Right renal pelvis (tissue), 4 donors: Measurements from ENCODE around the gene PPM1M. TPM values are rescaled to one million over a fixed set of nuclear protein-coding genes. Genes with fewer than 3 reads are reported as not detected.

Experiments used
- DNase-seq, 4 donors: peaks; one replicate each; pipeline ENCODE4 v3.0.0-alpha.2; 2013; ENCODE audit warnings: low read depth in 4 of 4, low spot score in 3 of 4, missing footprints in 1 of 4
- polyA plus RNA-seq, 4 donors: library from polyadenylated mRNA; unstranded; fragments of 120-200 nt; gene quantifications; one replicate each; pipeline ENCODE4 v1.2.1, GENCODE V29; 2013; ENCODE audit not compliant: insufficient read length in 4 of 4

Gene PPM1M
- polyA plus RNA-seq, 4 donors = 17.9 to 20.6 (median 20.1) TPM

DNA sequence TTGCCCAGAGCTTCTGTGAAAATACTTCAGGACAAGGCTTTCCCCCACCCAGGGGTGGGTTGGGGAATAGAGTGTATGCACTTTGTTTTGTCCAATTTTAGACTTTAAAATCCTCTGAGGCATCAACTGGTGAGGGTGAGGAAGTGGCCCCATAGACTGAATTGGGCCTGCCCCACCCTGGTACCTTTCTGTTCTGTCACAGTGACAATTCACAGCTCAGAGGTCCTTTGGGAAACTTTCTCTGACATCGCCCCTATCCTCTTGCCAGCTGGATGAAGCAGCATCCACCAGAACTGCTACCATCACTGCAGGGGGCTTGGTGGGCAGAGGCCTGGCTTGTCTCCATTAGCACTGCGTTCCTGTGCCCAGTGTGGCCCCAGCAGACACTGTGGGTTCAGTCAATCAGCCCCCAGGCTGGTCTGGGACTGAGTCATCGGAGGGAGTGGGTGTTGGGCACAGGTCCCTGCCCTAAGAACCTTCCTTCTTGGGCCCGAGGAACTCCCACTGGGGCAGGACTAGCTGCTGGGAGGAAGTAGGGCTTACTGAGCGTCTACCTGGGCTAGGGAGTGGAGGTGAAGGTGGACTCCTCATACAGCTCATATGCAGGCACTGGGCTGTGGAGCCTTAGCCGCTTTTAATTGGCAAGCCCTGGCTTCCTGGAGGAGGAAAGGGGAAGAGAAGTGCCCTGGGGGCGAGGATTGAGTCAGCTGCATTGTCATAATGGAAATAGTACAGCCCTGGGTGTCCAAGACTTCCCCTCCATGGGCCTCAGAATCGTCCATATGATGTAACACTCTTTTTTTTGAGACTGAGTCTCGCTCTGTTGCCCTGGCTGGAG lies 1.5 kb upstream of the PPM1M start:
- DNase-seq = no peak

DNA sequence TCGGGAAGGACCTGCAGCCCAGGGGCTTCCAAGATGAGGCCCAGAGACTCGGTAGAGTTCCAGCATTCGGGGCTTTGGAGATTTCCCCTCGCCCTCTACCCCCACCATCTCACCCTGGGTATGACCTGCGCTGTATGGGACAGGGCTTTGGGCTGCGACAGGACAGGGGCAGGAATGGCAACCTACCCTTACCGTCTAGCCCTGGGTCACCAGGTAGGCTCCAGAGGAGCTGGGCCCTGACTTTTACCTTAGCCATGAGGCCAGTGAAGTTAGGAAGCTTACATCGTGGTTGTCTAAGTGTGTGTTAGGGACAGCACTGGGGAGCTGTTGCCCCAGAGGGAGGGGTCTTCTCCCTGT lies 683 bp downstream of the PPM1M start:
- no peak for DNase-seq

GRCh38 chr3:52246728-52247408 lies 1.3 kb downstream of the PPM1M start:
- DNase-seq = no peak

DNA sequence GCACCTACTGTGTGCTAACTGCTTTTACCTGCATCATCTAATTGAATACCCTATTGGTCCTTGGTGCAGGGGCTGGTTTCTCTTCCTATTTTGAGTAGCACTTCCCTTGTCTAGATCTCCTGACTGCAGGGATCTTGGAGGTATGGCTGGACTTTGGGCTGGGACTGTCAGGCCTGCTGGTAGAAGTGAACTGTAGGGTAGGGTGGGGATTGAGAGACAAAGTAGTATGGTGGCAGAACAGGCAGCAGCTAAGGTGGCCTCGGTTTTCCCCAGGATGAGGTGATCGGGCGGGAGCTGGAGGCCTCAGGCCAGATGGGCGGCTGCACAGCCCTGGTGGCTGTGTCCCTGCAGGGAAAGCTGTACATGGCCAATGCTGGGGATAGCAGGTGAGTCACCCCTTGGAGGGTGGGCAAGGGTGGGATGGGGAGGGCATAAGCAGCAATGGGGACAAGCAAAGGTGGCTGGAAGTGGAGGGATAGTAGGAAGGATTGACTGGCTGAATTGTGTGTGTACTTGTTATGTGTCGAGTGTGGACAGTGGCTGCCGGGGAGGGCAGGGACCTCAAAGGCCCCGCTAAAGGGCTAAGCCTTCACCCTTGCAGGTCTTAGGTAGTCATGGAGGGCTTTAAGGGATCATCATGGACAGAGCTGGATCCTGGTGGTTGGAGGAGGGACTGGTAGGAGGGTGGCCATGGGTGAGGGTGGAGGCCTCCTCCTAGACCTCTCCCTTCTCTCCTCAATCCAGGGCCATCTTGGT lies 2.0 kb downstream of the PPM1M start:
- DNase-seq = no peak

GRCh38 chr3:52248165-52248541 lies 2.6 kb downstream of the PPM1M start:
- no peak for DNase-seq

- DNase-seq = no peak
Measured at GRCh38 chr3:52248816-52249547, 3.4 kb downstream of the PPM1M start.

DNA sequence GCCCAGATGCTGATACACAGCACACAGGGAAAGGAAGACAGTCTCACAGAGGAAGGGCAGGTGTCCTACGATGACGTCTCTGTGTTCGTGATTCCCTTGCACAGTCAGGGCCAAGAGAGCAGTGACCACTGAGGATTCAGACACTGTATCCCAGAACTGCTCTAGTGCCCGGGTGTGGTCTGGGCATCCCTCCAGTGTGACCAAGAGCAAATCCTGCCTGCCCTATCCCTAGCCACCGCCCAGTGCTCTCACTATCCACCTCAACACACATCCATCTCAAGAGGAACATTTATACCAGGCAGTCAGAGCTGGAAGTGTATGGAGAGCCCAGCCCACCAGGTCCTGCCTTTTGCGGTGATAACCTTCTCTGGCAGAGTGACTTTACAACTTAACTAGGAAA lies 4.1 kb downstream of the PPM1M start:
- no peak for DNase-seq

- no peak for DNase-seq
Measured at GRCh38 chr3:52250122-52250521, 4.6 kb downstream of the PPM1M start.

DNA sequence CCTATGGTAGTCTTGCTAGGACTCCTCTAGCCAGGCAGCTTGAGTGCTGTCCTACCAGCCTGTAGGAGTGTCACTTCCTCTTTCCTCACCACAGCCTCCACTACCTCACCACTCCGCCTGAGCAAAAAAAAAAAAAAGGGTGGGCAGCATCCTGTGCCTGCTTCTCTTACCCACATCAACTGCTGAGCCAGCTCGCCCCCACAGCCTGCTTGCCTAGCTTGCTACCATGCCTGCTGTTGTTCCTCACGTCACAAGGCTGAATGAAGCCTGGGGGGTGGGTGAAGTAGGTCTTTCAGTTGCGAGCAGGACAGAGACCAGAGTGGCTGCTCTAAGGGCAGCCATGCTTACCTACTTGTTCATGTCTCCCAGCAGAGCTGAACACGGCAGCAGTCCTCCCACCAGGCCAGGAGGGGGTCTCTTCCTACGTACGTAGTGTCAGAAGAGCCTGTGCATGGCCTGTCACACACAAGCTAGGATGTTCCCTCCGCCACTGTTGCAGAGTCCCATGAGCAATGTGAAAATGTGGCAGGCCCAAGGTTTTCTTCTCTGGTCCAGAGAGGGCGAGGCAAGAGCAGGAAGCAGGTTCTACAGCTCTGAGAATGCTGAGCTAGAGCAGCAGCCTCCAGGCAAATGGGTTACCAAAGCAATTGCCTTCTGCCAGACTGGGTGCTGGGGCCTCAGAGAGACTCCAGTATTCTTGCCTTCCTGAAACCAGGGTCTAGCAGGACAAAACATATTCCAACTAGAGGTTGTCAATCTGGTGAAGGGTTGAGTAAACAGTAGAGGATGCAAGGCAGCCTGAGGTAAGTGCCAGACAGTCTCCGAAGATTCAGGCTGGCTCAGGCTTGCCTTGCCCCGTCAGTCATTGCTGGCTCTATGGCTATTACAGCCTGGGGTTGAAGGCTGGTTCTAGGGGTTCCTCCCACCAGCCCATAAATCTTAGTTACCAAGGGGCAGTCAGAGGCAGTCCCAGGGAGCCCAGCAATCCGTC lies 8.1 kb downstream of the PPM1M start:
- no peak for DNase-seq

DNA sequence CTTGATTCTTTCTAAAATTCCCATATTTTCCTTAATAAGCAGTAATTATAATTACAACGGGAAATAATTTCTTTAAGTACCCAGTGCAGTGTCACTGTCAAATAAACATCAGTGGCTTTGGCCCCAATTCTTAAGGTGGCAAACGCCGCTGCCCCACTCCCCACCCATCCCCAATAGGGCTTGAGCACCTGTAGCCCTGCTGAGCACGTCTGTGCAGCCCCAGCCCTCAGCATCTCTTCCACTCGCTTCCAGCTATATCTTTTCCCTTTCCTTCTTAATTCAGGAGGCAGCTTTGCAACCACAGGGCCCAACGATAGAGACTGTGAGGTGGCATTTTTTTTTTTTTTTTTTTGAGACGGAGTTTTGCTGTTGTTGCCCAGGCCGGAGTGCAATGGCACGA lies 9.0 kb downstream of the PPM1M start:
- DNase-seq = no peak

- no peak for DNase-seq
Measured at GRCh38 chr3:52256159-52256558, 10.6 kb downstream of the PPM1M start.

- no peak for DNase-seq
Measured at GRCh38 chr3:52256622-52257021, 11.1 kb downstream of the PPM1M start.

DNA sequence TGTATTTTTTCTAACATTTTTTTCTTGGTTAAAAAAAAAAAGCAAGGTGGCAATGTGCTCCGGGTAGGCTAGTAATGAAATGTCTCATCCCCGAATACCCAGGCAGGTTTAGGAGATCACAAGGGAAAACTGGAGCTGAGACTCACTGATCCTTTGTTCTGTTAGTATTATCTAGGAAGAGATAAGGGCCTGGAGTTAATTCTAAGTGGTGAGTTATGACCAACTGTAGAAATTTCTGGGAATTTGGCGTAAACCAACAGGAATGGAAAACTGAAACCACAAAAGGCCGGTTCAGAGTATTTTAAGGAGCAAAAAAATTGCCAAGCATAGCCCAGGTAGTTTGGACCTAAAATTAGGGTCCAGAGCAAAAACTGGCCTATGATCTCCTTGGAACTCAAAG lies 12.4 kb downstream of the PPM1M start:
- DNase-seq = no peak

DNA sequence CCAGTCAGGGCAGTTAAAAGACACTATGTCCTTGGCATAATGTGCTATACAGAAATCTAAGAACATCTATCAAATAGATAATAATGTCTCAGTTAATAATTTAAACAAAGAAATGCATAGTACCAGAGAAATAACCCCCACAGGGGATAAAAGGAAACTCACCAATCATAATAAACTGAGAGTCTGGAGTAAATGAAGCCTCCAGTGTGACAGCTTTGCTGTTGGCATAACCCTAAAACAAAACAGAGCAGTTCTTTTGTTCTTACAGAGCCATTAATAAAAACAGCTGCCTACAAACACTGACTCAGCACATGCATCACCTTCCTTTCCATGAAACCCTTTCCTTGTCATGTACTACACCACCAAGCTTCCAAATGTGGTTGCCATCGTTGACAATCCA lies 13.5 kb downstream of the PPM1M start:
- DNase-seq = no peak

- DNase-seq = no peak
Measured at GRCh38 chr3:52259448-52259847, 13.9 kb downstream of the PPM1M start.

- DNase-seq = no peak
Measured at GRCh38 chr3:52262447-52262846, 16.9 kb downstream of the PPM1M start.

- DNase-seq = no peak
Measured at GRCh38 chr3:52265387-52265786, 19.8 kb downstream of the PPM1M start.

GRCh38 chr3:52268036-52268435 lies 22.5 kb downstream of the PPM1M start:
- DNase-seq = no peak

- no peak for DNase-seq
Measured at GRCh38 chr3:52269776-52270175, 24.2 kb downstream of the PPM1M start.

- no peak for DNase-seq
Measured at GRCh38 chr3:52270252-52270754, 24.7 kb downstream of the PPM1M start.
